HEK293 (cell line): ENCODE data around the gene SLC25A24.

Source experiments
- CTCF ChIA-PET: fragments of 350-600 bp; formaldehyde crosslinking; extraction: SDS; loops from one replicate; lab custom pipeline; 2021; ENCODE audit warnings: antibody characterized with exemption; lab: Yijun Ruan, JAX
- POLR2A ChIA-PET: fragments of 300-600 bp; formaldehyde crosslinking; extraction: SDS; loops from one replicate; lab custom pipeline; 2020; ENCODE audit warnings: antibody characterized with exemption, inconsistent platforms; lab: Yijun Ruan, JAX
- H3K27ac ChIP-seq: fragments of 200-500 bp; sonication (Bioruptor generic); 2 replicates; pipeline ENCODE4 v1.5.1; 2014; ENCODE audit warnings: low read depth, low read length, control low read depth, inconsistent platforms; ENCODE audit errors: extremely low read depth
- H3K36me3 ChIP-seq, 2 experiments: fragments of 200-500 bp in 1 of 2; sonication (Bioruptor generic) in 1 of 2; 1 replicate in 1 of 2; 2 replicates in 1 of 2; pipeline ENCODE4 v1.5.1; 2014 to 2017; ENCODE audit warnings: inconsistent platforms in 2 of 2, low read length in 2 of 2; ENCODE audit not compliant: control insufficient read depth in 2 of 2, insufficient read depth in 1 of 2
- H3K4me1 ChIP-seq: fragments of 200-500 bp; sonication (Bioruptor generic); 2 replicates; pipeline ENCODE4 v1.5.1; 2014; ENCODE audit warnings: mild to moderate bottlenecking, low read length, inconsistent platforms; ENCODE audit not compliant: control insufficient read depth, insufficient read depth
- H3K4me3 ChIP-seq: 2 replicates; pipeline ENCODE4 v1.5.1; 2011; ENCODE audit warnings: low read depth, mild to moderate bottlenecking, control low read depth, low read length, moderate library complexity
- H3K9me3 ChIP-seq: fragments of 200-500 bp; sonication (Bioruptor generic); 2 replicates; pipeline ENCODE4 v1.5.1; 2014; ENCODE audit warnings: low read depth, low read length, inconsistent platforms; ENCODE audit not compliant: control insufficient read depth, insufficient read depth
- GLI4 ChIP-seq: fragments of 450-650 bp; formaldehyde crosslinking; IDR thresholded peaks from 2 replicates; pipeline ENCODE4 v1.5.1; 2016; ENCODE audit warnings: missing biosample characterization, missing genetic modification characterization
- GLIS2 ChIP-seq: fragments of 450-650 bp; formaldehyde crosslinking; IDR thresholded peaks from 2 replicates; pipeline ENCODE4 v1.5.1; 2016; ENCODE audit warnings: missing biosample characterization, missing genetic modification characterization
- PRDM6 ChIP-seq: fragments of 450-650 bp; formaldehyde crosslinking; IDR thresholded peaks from 2 replicates; pipeline ENCODE4 v1.5.1; 2017; ENCODE audit warnings: missing biosample characterization, missing genetic modification characterization
- SETDB1 ChIP-seq: IDR thresholded peaks from one replicate; pipeline ENCODE4 v1.6.1; 2017; ENCODE audit warnings: mild to moderate bottlenecking, low read length, moderate library complexity, mixed read lengths; ENCODE audit not compliant: insufficient read length
- SP3 ChIP-seq: fragments of 450-650 bp; formaldehyde crosslinking; IDR thresholded peaks from 2 replicates; pipeline ENCODE4 v1.5.1; 2016; ENCODE audit warnings: missing biosample characterization, missing genetic modification characterization
- TSHZ1 ChIP-seq: fragments of 450-650 bp; formaldehyde crosslinking; IDR thresholded peaks from 2 replicates; pipeline ENCODE4 v1.5.1; 2016; ENCODE audit warnings: missing biosample characterization, missing genetic modification characterization, borderline replicate concordance
- ZBTB6 ChIP-seq: fragments of 450-650 bp; formaldehyde crosslinking; IDR thresholded peaks from 2 replicates; pipeline ENCODE4 v1.5.1; 2017; ENCODE audit warnings: missing biosample characterization, missing genetic modification characterization
- ZFHX2 ChIP-seq: fragments of 450-650 bp; formaldehyde crosslinking; conservative IDR thresholded peaks from 2 replicates; pipeline ENCODE4 v1.5.1; 2016; ENCODE audit warnings: missing biosample characterization, missing genetic modification characterization
- ZNF174 ChIP-seq: fragments of 450-650 bp; formaldehyde crosslinking; IDR thresholded peaks from 2 replicates; pipeline ENCODE4 v1.5.0; 2017; ENCODE audit warnings: missing biosample characterization, mild to moderate bottlenecking, missing genetic modification characterization
- ZNF184 ChIP-seq: fragments of 450-650 bp; IDR thresholded peaks from 2 replicates; pipeline ENCODE4 v1.5.1; 2018; ENCODE audit warnings: missing biosample characterization, mild to moderate bottlenecking, missing genetic modification characterization
- ZNF26 ChIP-seq: fragments of 450-650 bp; formaldehyde crosslinking; IDR thresholded peaks from 2 replicates; pipeline ENCODE4 v1.5.1; 2016; ENCODE audit warnings: missing biosample characterization, missing genetic modification characterization
- ZNF362 ChIP-seq: fragments of 450-650 bp; formaldehyde crosslinking; IDR thresholded peaks from 2 replicates; pipeline ENCODE4 v1.5.1; 2016; ENCODE audit warnings: missing biosample characterization, missing genetic modification characterization
- ZNF404 ChIP-seq: fragments of 450-650 bp; formaldehyde crosslinking; IDR thresholded peaks from 2 replicates; pipeline ENCODE4 v1.5.1; 2017; ENCODE audit warnings: missing biosample characterization, missing genetic modification characterization
- ZNF423 ChIP-seq: fragments of 450-650 bp; formaldehyde crosslinking; IDR thresholded peaks from 2 replicates; pipeline ENCODE4 v1.5.1; 2016; ENCODE audit warnings: missing biosample characterization, missing genetic modification characterization
- ZNF501 ChIP-seq: fragments of 450-650 bp; formaldehyde crosslinking; IDR thresholded peaks from 2 replicates; pipeline ENCODE4 v1.5.1; 2016; ENCODE audit warnings: missing biosample characterization, missing genetic modification characterization
- ZNF510 ChIP-seq: fragments of 450-650 bp; formaldehyde crosslinking; IDR thresholded peaks from 2 replicates; pipeline ENCODE4 v1.5.1; 2018; ENCODE audit warnings: mild to moderate bottlenecking, missing genetic modification characterization, missing biosample characterization; ENCODE audit not compliant: insufficient replicate concordance
- ZNF549 ChIP-seq: fragments of 450-650 bp; IDR thresholded peaks from 2 replicates; pipeline ENCODE4 v1.5.1; 2018; ENCODE audit warnings: missing biosample characterization, missing genetic modification characterization, mild to moderate bottlenecking, inconsistent platforms, moderate library complexity
- ZNF555 ChIP-seq: fragments of 450-650 bp; formaldehyde crosslinking; conservative IDR thresholded peaks from 2 replicates; pipeline ENCODE4 v1.5.1; 2017; ENCODE audit warnings: missing biosample characterization, mild to moderate bottlenecking, missing genetic modification characterization, inconsistent platforms
- ZNF561 ChIP-seq: fragments of 450-650 bp; IDR thresholded peaks from 2 replicates; pipeline ENCODE4 v1.5.1; 2018; ENCODE audit warnings: missing biosample characterization, missing genetic modification characterization, borderline replicate concordance

SLC25A24 gene

GRCh38 chr1:108192581-108192980 lies 7.6 kb downstream of the SLC25A24 start:
- Histone ChIP-seq H3K36me3 (peaks cover 0 to 48% of the 10 kb centered on the region in 2 experiments; a peak in 1 of 3 replicates), H3K4me1 (no peaks in the 10 kb centered on the region), H3K4me3 (no peak overlapping the region), H3K9me3 (no peaks in the 10 kb centered on the region), H3K27ac (no peak overlapping the region)
- POLR2A ChIA-PET, result no interaction called here
- CTCF ChIA-PET, result interaction anchor here (0.7 kb wide), 1 partner anchor 18 kb away, joined by 3 read pairs; no protein-coding TSS in a partner anchor
- TF ChIP-seq ZNF555 (tag by site-specific recombination), result no peak
- TF ChIP-seq ZNF174, result no peak
- TF ChIP-seq TSHZ1 (tag by site-specific recombination), result no peak
- no peak for TF ChIP-seq SP3 (tag by site-specific recombination)
- no peak for TF ChIP-seq PRDM6 (tag by site-specific recombination)
- no peak for TF ChIP-seq GLIS2 (tag by site-specific recombination)
- no peak for TF ChIP-seq ZNF501 (tag by site-specific recombination)
- no peak for TF ChIP-seq ZNF423
- TF ChIP-seq ZNF184 (tag by site-specific recombination), result no peak

GRCh38 chr1:108190686-108191416 lies 9.3 kb downstream of the SLC25A24 start:
- H3K36me3 ChIP-seq, result peaks cover 0 to 37% of the 10 kb centered on the region in 2 experiments; a peak in 1 of 3 replicates
- H3K4me1 ChIP-seq, result no peaks in the 10 kb centered on the region
- H3K4me3 ChIP-seq, result no peak overlapping the region
- H3K27ac ChIP-seq, result no peak overlapping the region
- TF ChIP-seq ZNF404 (tag by site-specific recombination), result no peak
- TF ChIP-seq ZNF561 (tag by site-specific recombination), result no peak
- no peak for TF ChIP-seq ZNF510 (tag by site-specific recombination)
- no peak for TF ChIP-seq GLI4 (tag by site-specific recombination)
- TF ChIP-seq ZNF362 (tag by site-specific recombination), result no peak
- no peak for TF ChIP-seq ZBTB6 (tag by site-specific recombination)
- TF ChIP-seq ZFHX2, result no peak
- no peak for TF ChIP-seq ZNF26 (tag by site-specific recombination)
- no peak for TF ChIP-seq SETDB1
- TF ChIP-seq ZNF549 (tag by site-specific recombination), result no peak
- ChIA-PET POLR2A (interaction anchor here (1.5 kb wide), 2 partner anchors 9 kb away, joined by 4 to 6 read pairs; partner anchors contain the start of gene SLC25A24), CTCF (interaction anchor here (0.7 kb wide), 1 partner anchor 518 kb away, joined by 3 read pairs; no protein-coding TSS in a partner anchor)
- H3K9me3 ChIP-seq, result no peaks in the 10 kb centered on the region
